Vein endothelial cell (primary cell): ENCODE data around the gene CNTRL. TPM values are rescaled to one million over a fixed set of nuclear protein-coding genes. Genes with fewer than 3 reads are reported as not detected.

Source experiments
- small RNA-seq: library from RNA; depleted of rRNA; stranded (forward); fragments of <200 nt; gene quantifications from one replicate; pipeline ENCODE3, GENCODE V24; 2012
- total RNA-seq: library from RNA; depleted of rRNA; stranded (reverse); fragments of >200 nt; gene quantifications from 2 replicates; pipeline ENCODE4 v1.2.3, GENCODE V29; 2012

Gene CNTRL, protein sequence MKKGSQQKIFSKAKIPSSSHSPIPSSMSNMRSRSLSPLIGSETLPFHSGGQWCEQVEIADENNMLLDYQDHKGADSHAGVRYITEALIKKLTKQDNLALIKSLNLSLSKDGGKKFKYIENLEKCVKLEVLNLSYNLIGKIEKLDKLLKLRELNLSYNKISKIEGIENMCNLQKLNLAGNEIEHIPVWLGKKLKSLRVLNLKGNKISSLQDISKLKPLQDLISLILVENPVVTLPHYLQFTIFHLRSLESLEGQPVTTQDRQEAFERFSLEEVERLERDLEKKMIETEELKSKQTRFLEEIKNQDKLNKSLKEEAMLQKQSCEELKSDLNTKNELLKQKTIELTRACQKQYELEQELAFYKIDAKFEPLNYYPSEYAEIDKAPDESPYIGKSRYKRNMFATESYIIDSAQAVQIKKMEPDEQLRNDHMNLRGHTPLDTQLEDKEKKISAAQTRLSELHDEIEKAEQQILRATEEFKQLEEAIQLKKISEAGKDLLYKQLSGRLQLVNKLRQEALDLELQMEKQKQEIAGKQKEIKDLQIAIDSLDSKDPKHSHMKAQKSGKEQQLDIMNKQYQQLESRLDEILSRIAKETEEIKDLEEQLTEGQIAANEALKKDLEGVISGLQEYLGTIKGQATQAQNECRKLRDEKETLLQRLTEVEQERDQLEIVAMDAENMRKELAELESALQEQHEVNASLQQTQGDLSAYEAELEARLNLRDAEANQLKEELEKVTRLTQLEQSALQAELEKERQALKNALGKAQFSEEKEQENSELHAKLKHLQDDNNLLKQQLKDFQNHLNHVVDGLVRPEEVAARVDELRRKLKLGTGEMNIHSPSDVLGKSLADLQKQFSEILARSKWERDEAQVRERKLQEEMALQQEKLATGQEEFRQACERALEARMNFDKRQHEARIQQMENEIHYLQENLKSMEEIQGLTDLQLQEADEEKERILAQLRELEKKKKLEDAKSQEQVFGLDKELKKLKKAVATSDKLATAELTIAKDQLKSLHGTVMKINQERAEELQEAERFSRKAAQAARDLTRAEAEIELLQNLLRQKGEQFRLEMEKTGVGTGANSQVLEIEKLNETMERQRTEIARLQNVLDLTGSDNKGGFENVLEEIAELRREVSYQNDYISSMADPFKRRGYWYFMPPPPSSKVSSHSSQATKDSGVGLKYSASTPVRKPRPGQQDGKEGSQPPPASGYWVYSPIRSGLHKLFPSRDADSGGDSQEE (N-terminal part only)
- total RNA-seq = 11.3 and 11.8 TPM in 2 replicates

GRCh38 chr9:121074370-121075250 lies at the start of gene CNTRL:
Gene CNTRL, plus strand, starts transcription at chr9:121074955. Its CDS starts 13,372 bp downstream, at chr9:121088327.

GRCh38 chr9:121050128-121050988 lies 24.4 kb upstream of the CNTRL start, which contains the start of gene C5:
Gene C5, minus strand, starts transcription at chr9:121050275. Its CDS starts 29 bp downstream, at chr9:121050246.

GRCh38 chr9:121201738-121202533 lies 127.2 kb downstream of the CNTRL start, which contains the start of gene RAB14:
Gene RAB14, minus strand, starts transcription at chr9:121201869. Its CDS starts 8,457 bp downstream, at chr9:121193412.

Small RNAs within 50 kb of the gene (small RNA-seq; reads per million reads assigned to genes)
- not detected for gene RN7SL181P

Other genes with a start within 250 kb of the CNTRL start
- 29.1 and 38.6 TPM in 2 replicates for gene PSMD5, start 232.0 kb upstream of the CNTRL start, total RNA-seq
- 28.7 and 44.6 TPM in 2 replicates for gene PHF19, start 197.8 kb upstream of the CNTRL start, total RNA-seq
- gene TRAF1, start 148.2 kb upstream of the CNTRL start, total RNA-seq = 1.3 and 4.5 TPM in 2 replicates
- gene C5, start 24.7 kb upstream of the CNTRL start, total RNA-seq = 0.65 and 0.86 TPM in 2 replicates
- gene RAB14, start 126.9 kb downstream of the CNTRL start, total RNA-seq = 34.6 and 44.5 TPM in 2 replicates
- 359 and 370 TPM in 2 replicates for gene GSN, start 193.2 kb downstream of the CNTRL start, total RNA-seq